Brain microvascular endothelial cell (primary cell): ENCODE results near the gene RRN3.

Source experiments
- DNase-seq: peaks from one replicate; pipeline ENCODE4 v3.0.0-alpha.2; 2020
- H3K27ac ChIP-seq: fragments of 250-450 bp; sonication (Bioruptor Pico); 2 replicates; pipeline ENCODE4 v1.5.1; 2020; ENCODE audit warnings: mild to moderate bottlenecking, moderate library complexity
- H3K27me3 ChIP-seq: fragments of 250-450 bp; sonication (Bioruptor Pico); replicated peaks from 2 replicates; pipeline ENCODE4 v1.5.1; 2020; ENCODE audit warnings: mild to moderate bottlenecking
- H3K36me3 ChIP-seq: fragments of 250-450 bp; sonication (Bioruptor Pico); replicated peaks from 2 replicates; pipeline ENCODE4 v1.5.1; 2020; ENCODE audit warnings: mild to moderate bottlenecking
- H3K4me3 ChIP-seq: 2 replicates; pipeline ENCODE4 v1.5.1; 2011; ENCODE audit warnings: low read depth, mild to moderate bottlenecking, control low read depth, low read length, moderate library complexity
- in situ Hi-C: cut with HindIII; loops from 2 replicates; pipeline ENCODE4 v1.10.0; 2017; ENCODE audit warnings: low sequenced_read_pairs, low pct_ligation_motif_present
- TF ChIP-seq, protein P1 (sequence below): IDR thresholded peaks from 2 replicates; pipeline ENCODE4 v1.5.1; 2011; ENCODE audit warnings: low read depth, mild to moderate bottlenecking, moderate library complexity, low read length, control low read depth, inconsistent platforms; ENCODE audit errors: missing control alignments

Gene RRN3

DNA sequence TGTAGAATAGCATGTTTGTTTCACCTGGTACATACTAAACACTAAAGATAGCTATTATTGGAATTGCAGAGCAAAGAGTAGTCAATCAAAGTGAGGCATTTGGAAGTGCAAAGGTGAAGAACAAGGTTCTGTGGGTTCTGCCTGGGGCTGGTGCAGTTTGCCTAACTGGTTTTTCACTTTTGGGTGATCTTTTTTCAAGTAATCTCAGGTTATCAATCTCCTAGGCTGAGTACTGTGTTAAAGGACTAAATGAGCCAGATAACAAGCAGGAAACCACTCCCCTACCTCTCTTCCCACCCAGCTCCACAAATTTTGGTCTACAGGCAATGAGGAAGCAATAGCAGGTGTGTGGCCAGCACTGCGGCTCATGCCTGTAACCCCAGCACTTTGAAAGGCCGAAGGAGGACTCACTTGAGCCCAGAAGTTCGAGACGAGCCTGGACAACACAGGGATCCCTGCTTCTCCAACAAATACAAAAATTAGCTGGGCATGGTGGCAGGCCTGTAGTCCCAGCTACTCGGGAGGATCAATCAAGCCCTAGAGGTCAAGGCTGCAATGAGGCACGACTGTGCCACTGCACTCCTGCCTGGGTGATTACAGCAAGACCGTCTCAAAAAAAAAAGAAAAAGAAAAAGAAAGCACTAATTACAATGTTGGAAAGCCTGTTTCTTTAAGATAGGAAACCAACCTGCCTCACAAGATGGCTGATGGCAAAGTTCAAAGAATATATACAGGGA lies 36.2 kb downstream of the RRN3 start:
- Histone ChIP-seq H3K36me3 (peaks cover 33% of the 10 kb centered on the region), H3K4me3 (no peak overlapping the region), H3K27me3 (no peaks in the 10 kb centered on the region), H3K27ac (no peak overlapping the region)
- TF ChIP-seq, protein P1, sequence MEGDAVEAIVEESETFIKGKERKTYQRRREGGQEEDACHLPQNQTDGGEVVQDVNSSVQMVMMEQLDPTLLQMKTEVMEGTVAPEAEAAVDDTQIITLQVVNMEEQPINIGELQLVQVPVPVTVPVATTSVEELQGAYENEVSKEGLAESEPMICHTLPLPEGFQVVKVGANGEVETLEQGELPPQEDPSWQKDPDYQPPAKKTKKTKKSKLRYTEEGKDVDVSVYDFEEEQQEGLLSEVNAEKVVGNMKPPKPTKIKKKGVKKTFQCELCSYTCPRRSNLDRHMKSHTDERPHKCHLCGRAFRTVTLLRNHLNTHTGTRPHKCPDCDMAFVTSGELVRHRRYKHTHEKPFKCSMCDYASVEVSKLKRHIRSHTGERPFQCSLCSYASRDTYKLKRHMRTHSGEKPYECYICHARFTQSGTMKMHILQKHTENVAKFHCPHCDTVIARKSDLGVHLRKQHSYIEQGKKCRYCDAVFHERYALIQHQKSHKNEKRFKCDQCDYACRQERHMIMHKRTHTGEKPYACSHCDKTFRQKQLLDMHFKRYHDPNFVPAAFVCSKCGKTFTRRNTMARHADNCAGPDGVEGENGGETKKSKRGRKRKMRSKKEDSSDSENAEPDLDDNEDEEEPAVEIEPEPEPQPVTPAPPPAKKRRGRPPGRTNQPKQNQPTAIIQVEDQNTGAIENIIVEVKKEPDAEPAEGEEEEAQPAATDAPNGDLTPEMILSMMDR = no peak
- no peak for DNase-seq
- in situ Hi-C loops = no loop called here

DNA sequence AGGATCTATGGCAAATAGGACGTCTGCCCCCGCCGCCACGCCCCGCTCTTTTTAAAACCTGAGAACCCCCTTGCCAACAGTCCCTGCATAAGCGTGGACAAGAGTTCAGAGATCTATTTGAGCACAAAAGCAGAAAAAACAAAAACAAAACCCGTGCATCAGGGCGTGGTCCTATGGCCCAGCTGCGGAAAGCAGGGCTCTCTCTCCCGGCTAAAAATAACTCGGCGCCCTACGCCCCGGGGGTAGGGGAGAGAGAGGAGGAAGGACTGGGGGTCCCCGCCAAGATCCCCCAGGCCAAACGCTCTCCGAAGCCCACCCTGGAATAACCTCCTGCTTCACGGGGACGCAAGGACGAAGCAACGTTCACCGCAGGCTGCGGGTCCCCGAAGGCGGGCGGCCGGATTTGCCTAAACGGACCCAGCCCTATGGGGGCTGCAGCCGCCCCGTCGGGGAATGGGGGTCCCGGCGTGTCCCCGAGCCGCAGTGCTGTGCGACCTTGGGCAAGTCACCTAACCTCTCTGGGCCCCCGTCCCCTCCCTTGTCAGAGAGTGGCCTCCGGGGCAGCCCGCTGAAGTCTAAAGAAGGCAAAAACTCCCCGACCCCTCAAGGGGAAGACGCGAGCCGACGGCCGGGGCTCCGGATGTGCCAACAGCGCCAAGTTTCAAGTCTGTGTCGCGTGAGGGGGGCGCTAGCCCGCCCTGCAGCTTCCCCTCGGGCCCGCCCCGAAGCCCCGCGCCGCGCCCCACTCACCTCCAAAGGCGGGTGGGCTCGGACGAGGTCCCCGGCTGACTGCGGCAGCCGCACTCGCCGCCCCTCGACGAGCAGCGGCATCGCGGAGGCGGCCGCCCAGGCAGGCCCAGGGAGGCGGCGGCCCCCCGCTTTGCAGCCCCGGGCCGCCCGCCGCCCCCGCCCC lies 38.7 kb downstream of the RRN3 start:
- H3K4me3 ChIP-seq = peak overlapping the region; percentile 88
- peaks cover 14% of the 10 kb centered on the region for H3K36me3 ChIP-seq
- no peak for DNase-seq
- no peaks in the 10 kb centered on the region for H3K27me3 ChIP-seq
- in situ Hi-C loops = no loop called here
- H3K27ac ChIP-seq = peak overlapping the region; percentile 18
- TF ChIP-seq, protein P1 = no peak

DNA sequence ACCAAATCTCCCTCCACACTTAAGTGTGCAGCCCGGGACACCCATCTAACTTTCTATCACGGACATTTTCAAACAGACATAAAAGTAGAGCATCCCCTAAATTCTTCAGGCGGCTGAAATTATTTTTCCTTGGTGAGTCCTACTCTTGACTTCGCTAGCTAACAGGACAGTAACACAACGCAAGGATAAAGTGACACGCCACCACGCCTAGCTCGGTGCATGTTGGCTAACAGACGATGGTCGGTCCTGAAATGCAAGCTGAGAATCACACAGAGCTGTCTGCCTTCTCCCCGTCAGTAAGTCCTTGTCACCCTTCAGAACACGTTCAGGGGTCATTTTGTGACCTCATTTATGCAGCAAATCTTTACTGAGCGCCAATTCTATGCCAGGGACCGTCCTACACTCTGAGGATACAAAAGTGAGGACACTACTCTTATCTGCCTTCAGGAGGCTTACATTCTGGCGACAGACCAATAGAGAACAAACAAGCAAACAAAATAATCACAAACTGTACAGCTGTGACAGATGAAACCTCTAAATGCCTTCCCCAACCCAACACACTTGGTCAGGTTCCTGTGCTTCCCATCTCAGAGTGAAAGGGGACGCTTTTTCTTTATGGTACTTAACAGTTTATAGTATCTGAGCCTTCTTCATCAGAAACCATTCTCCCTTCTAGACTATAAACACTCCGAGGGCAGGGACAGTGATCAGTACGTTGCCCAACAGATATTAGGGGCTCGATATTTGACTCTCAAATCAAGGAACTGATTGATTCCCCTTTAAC lies 39.5 kb downstream of the RRN3 start:
- DNase-seq = no peak
- Histone ChIP-seq H3K27me3 (no peaks in the 10 kb centered on the region), H3K27ac (no peak overlapping the region), H3K4me3 (peak overlapping the region; percentile 88), H3K36me3 (peaks cover 12% of the 10 kb centered on the region)
- TF ChIP-seq, protein P1 = no peak
- in situ Hi-C loops = no loop called here

DNA sequence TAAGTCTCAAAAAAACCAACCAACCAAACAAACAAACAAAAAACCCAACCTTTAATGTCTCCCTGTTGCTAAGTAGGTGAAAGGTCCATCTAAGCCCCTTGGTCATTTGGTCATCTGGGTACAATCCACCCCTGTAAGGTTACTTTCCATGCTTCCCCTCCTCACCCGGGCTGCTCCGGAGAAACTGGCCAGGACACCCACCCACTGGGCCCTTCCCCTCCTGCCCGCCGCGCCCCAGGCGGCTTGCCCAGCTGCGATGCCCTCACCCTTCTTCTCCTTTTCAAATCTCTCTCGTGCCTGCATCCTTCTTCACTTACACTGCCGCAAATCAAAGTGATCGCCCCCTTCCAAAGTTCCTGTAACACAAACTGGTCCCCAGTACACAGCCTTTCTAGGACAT lies 40.2 kb downstream of the RRN3 start:
- DNase-seq = no peak
- no peak overlapping the region for H3K4me3 ChIP-seq
- H3K27ac ChIP-seq = no peak overlapping the region
- H3K27me3 ChIP-seq = no peaks in the 10 kb centered on the region
- TF ChIP-seq, protein P1 = no peak
- in situ Hi-C loops = no loop called here
- peaks cover 5% of the 10 kb centered on the region for H3K36me3 ChIP-seq

DNA sequence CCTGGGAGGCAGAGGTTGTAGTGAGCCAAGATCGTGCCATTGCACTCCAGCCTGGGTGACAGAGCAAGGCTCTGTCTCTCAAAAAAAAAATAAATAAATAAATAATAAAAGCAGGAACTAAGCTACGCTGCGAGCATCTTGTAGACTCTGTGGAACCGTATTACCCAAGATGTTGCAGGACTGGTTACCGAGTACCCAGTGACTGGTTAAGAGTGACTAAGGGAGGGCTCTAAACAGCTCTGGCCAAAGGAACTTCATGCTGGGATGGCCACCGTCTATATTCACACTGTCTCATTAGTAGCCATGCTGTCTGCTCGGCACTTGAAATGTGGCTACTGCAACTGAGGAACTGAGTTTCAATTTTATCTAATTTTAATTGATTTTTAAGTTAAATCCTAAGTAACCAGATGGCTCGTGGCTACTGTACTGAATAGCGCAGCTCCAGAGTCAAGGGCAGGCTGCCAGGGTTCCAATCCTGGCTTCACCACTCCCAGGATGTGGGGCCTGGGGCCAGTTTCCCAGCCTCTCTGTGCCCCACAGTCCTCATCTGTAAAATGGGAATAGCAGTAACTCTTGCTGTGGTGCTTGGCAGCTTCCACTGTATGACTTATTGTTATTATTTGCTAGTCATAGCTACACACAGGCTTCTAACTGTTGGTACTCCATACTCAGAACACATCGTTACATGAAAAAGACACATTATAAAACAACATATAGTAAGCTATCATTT lies 41.2 kb downstream of the RRN3 start:
- H3K4me3 ChIP-seq = no peak overlapping the region
- H3K27ac ChIP-seq = no peak overlapping the region
- H3K27me3 ChIP-seq = no peaks in the 10 kb centered on the region
- TF ChIP-seq, protein P1 = no peak
- in situ Hi-C loops = no loop called here
- H3K36me3 ChIP-seq = no peaks in the 10 kb centered on the region
- no peak for DNase-seq
